SK-N-SH (cell line): ENCODE results near the gene PPP1R1C. TPM values are rescaled to one million over a fixed set of nuclear protein-coding genes. Genes with fewer than 3 reads are reported as not detected.

Source experiments
- CTCF ChIA-PET: fragments of 300-600, 350-600 bp; formaldehyde crosslinking; extraction: SDS; loops from one replicate; lab custom pipeline; 2021; lab: Yijun Ruan, JAX
- POLR2A ChIA-PET: fragments of 350-600 bp; sonication (Branson Sonifier 250); formaldehyde crosslinking; extraction: SDS; loops from one replicate; lab custom pipeline; 2020; ENCODE audit warnings: antibody characterized with exemption, inconsistent platforms; lab: Yijun Ruan, JAX
- DNase-seq: peaks from one replicate; pipeline ENCODE4 v3.0.0; 2012
- H2AFZ ChIP-seq: fragments of 200-600 bp; sonication (generic); 2 replicates; pipeline ENCODE4 v1.8.1; 2016; ENCODE audit warnings: antibody characterized with exemption, mild to moderate bottlenecking, low read depth
- H3F3A ChIP-seq: fragments of 200-600 bp; sonication (generic); replicated peaks from 2 replicates; pipeline ENCODE3; 2016; ENCODE audit warnings: antibody characterized with exemption, mild to moderate bottlenecking; ENCODE audit not compliant: insufficient read depth
- H3K27ac ChIP-seq, 2 experiments: fragments of 200-500 bp in 1 of 2; fragments of 200-600 bp in 1 of 2; sonication (Bioruptor generic) in 1 of 2; sonication (generic), shearing (Covaris generic) in 1 of 2; 2 replicates each; pipeline versions ENCODE4 v1.5.1 to v1.6.1; 2014 to 2016; ENCODE audit warnings: low read depth in 2 of 2, inconsistent platforms in 1 of 2, low read length in 1 of 2, mild to moderate bottlenecking in 1 of 2, mixed read lengths in 1 of 2
- H3K27me3 ChIP-seq: fragments of 200-600 bp; sonication (generic), shearing (Covaris generic); 2 replicates; pipeline ENCODE4 v1.6.1; 2016; ENCODE audit warnings: mixed run types; ENCODE audit not compliant: insufficient read depth
- H3K36me3 ChIP-seq, 2 experiments: fragments of 200-500 bp in 1 of 2; fragments of 200-600 bp in 1 of 2; sonication (Bioruptor generic) in 1 of 2; sonication (generic) in 1 of 2; replicated peaks in 1 of 2; 2 replicates each; pipeline versions ENCODE3 to v1.5.1; 2014 to 2016; ENCODE audit warnings: low read length in 1 of 2, mild to moderate bottlenecking in 1 of 2; ENCODE audit not compliant: insufficient read depth in 2 of 2, control insufficient read depth in 1 of 2
- H3K4me1 ChIP-seq, 2 experiments: fragments of 200-500 bp in 1 of 2; fragments of 200-600 bp in 1 of 2; sonication (Bioruptor generic) in 1 of 2; sonication (generic), shearing (Covaris generic) in 1 of 2; 2 replicates each; pipeline versions ENCODE4 v1.5.1 to v1.6.1; 2014 to 2016; ENCODE audit warnings: low read depth in 1 of 2, low read length in 1 of 2, mixed run types in 1 of 2; ENCODE audit not compliant: insufficient read depth in 2 of 2, control insufficient read depth in 1 of 2
- H3K4me2 ChIP-seq: fragments of 200-600 bp; sonication (generic), shearing (Covaris generic); 2 replicates; pipeline ENCODE4 v1.6.1; 2017; ENCODE audit warnings: mixed run types
- H3K4me3 ChIP-seq, 2 experiments: fragments of 200-500 bp in 1 of 2; fragments of 200-600 bp in 1 of 2; sonication (Bioruptor generic) in 1 of 2; sonication (generic), shearing (Covaris generic) in 1 of 2; 2 replicates each; pipeline versions ENCODE4 v1.5.1 to v1.8.1; 2014 to 2016; ENCODE audit warnings: low read depth in 2 of 2, inconsistent platforms in 1 of 2, low read length in 1 of 2, mild to moderate bottlenecking in 1 of 2, mixed read lengths in 1 of 2, moderate library complexity in 1 of 2
- H3K79me2 ChIP-seq: fragments of 200-600 bp; sonication (generic); 2 replicates; pipeline ENCODE4 v1.8.1; 2017; ENCODE audit warnings: mild to moderate bottlenecking; ENCODE audit not compliant: insufficient read depth
- H3K9ac ChIP-seq: fragments of 200-600 bp; sonication (generic); 2 replicates; pipeline ENCODE4 v1.6.1; 2017; ENCODE audit warnings: mixed run types
- H3K9me2 ChIP-seq: fragments of 200-600 bp; sonication (generic); 2 replicates; pipeline ENCODE4 v1.6.1; 2017; ENCODE audit warnings: mixed run types
- H3K9me3 ChIP-seq: fragments of 200-600 bp; sonication (generic); 2 replicates; pipeline ENCODE4 v1.6.1; 2017; ENCODE audit warnings: mixed run types, mild to moderate bottlenecking, moderate library complexity
- H4K20me1 ChIP-seq: fragments of 200-600 bp; sonication (generic); 2 replicates; pipeline ENCODE4 v1.6.1; 2017; ENCODE audit warnings: mild to moderate bottlenecking, mixed run types; ENCODE audit not compliant: insufficient read depth
- CTCF ChIP-seq: fragments of 200-600 bp; sonication (generic); IDR thresholded peaks from 2 replicates; pipeline ENCODE4 v1.6.1; 2017; ENCODE audit warnings: antibody characterized with exemption, mild to moderate bottlenecking, moderate library complexity
- FOSL2 ChIP-seq: IDR thresholded peaks from 2 replicates; pipeline ENCODE4 v1.4.0; 2012; ENCODE audit warnings: low read depth, mild to moderate bottlenecking, moderate library complexity, borderline replicate concordance
- GATA2 ChIP-seq: sonication (generic); formaldehyde crosslinking; IDR thresholded peaks from 2 replicates; pipeline ENCODE4 v1.5.0; 2020; ENCODE audit warnings: mild to moderate bottlenecking, missing genetic modification reagents
- JUND ChIP-seq: IDR thresholded peaks from 2 replicates; pipeline ENCODE4 v1.4.0; 2012
- MEF2A ChIP-seq: IDR thresholded peaks from 2 replicates; pipeline ENCODE4 v1.4.0; 2012; ENCODE audit warnings: low read depth, borderline replicate concordance
- RCOR1 ChIP-seq: fragments of 150-350 bp; IDR thresholded peaks from 2 replicates; pipeline ENCODE4 v1.6.1; 2017; ENCODE audit warnings: antibody characterized with exemption, low read length
- RXRA ChIP-seq: IDR thresholded peaks from 2 replicates; pipeline ENCODE4 v1.4.0; 2012; ENCODE audit warnings: low read depth, mild to moderate bottlenecking, borderline replicate concordance
- TAF1 ChIP-seq: IDR thresholded peaks from 2 replicates; pipeline ENCODE4 v1.6.1; 2012; ENCODE audit warnings: low read depth, mild to moderate bottlenecking, low read length, moderate library complexity, borderline replicate concordance
- TCF12 ChIP-seq: IDR thresholded peaks from 2 replicates; pipeline ENCODE4 v1.4.0; 2012
- USF1 ChIP-seq: IDR thresholded peaks from 2 replicates; pipeline ENCODE4 v1.4.0; 2012; ENCODE audit warnings: low read depth, borderline replicate concordance
- WGBS: methylation state at CpG from one replicate; pipeline ENCODE4 v1.1.6; 2017; ENCODE audit warnings: low lambda C conversion rate; 5-methylcytosine and 5-hydroxymethylcytosine counted together
- polyA plus RNA-seq, 3 experiments: library from polyadenylated mRNA; depleted of rRNA; stranded (reverse); fragments of >200 nt; gene quantifications; 2 replicates each; pipeline ENCODE4 v1.2.3, GENCODE V29; 2012
- TF ChIP-seq, protein P1 (sequence below): IDR thresholded peaks from 2 replicates; pipeline ENCODE4; 2012
- TF ChIP-seq, protein P2 (sequence below): fragments of 150-350 bp; IDR thresholded peaks from 2 replicates; pipeline ENCODE4 v1.6.1; 2016; ENCODE audit warnings: mild to moderate bottlenecking, low read depth, low read length
- TF ChIP-seq, protein P3 (sequence below): IDR thresholded peaks from 2 replicates; pipeline ENCODE4 v1.6.1; 2012; ENCODE audit warnings: mild to moderate bottlenecking, low read depth, low read length, moderate library complexity
- TF ChIP-seq, protein P4 (sequence below): IDR thresholded peaks from 2 replicates; pipeline ENCODE4 v1.4.0; 2012; ENCODE audit warnings: low read depth

PPP1R1C gene
- polyA plus RNA-seq, 1 of the 3 experiments (the other 2 are of a cell fraction) = 0.41 TPM

DNA sequence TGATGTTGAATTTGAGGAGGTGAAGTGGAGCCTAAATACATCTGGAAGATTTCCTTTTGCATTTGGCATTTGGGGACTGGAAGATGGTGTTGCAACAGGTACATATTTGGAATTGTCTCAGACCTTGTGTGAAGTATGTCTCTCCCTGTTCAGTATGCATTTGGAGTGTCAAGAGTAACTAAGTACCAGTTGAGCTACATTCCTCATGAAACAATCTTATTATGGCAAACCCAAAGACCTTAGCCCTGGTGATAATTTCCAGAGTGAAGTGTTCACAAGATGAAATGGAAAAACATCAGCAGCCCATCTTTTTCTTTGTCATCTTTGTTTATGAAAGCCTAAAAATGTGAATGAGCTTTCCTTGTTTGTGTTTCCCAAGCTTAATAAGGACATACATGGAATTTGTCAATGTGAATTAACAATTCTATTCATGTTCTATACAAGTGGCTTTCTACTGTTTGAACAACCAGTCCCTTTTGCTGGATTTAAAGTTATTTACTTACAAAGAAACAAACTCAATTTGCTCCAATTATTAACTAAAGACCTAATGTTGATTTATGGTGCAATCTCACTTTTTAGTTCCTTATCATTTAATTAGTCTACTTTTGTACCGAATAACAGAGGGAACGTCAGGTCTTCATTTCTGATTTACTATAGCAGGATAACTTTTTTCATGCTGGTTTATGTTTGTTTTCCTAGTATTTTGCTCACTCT, 42.1 kb upstream of the PPP1R1C start (continued):
- TF ChIP-seq, protein P1, sequence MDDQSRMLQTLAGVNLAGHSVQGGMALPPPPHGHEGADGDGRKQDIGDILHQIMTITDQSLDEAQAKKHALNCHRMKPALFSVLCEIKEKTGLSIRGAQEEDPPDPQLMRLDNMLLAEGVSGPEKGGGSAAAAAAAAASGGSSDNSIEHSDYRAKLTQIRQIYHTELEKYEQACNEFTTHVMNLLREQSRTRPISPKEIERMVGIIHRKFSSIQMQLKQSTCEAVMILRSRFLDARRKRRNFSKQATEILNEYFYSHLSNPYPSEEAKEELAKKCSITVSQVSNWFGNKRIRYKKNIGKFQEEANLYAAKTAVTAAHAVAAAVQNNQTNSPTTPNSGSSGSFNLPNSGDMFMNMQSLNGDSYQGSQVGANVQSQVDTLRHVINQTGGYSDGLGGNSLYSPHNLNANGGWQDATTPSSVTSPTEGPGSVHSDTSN = no peak

- no peak overlapping the region for H3K9ac ChIP-seq
- no peak overlapping the region for H3K27ac ChIP-seq
- ChIA-PET CTCF (interaction anchor here (0.7 kb wide), 1 partner anchor 21 kb away, joined by 4 read pairs; no protein-coding TSS in a partner anchor), POLR2A (no interaction called here)
- 92% methylated on average over 5 of the region's 5 CpGs for WGBS
- peaks cover 2% of the 10 kb centered on the region for H3F3A ChIP-seq
- H3K36me3 ChIP-seq = no peaks in the 10 kb centered on the region
- no peak overlapping the region for H2AFZ ChIP-seq
- no peaks in the 10 kb centered on the region for H3K9me2 ChIP-seq
- H4K20me1 ChIP-seq = no peaks in the 10 kb centered on the region
- H3K4me3 ChIP-seq = no peak overlapping the region
- H3K79me2 ChIP-seq = no peaks in the 10 kb centered on the region
- no peaks in the 10 kb centered on the region for H3K9me3 ChIP-seq
- no peaks in the 10 kb centered on the region for H3K27me3 ChIP-seq
- no peaks in the 10 kb centered on the region for H3K4me1 ChIP-seq
- H3K4me2 ChIP-seq = no peak overlapping the region
- no peak for DNase-seq
- TF ChIP-seq FOSL2 (no peak), TCF12 (no peak)
Measured at GRCh38 chr2:181944164-181944913, 41.3 kb upstream of the PPP1R1C start.

DNA sequence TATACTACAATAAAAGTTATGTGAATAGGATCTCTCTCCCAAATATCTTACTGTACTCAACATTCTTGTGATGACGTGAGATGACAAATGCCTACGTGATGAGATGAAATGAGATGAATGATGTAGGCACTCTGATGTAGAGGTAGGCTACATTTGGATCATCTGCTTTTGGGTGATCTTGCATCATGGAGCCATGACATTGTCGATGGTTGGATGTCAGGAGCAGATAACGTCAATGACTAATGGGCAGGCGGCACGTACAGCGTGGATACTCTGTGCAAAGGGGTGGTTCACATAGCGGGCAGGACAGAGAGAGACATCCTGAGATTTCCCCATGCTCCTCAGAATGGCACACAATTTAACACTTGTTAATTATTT, 40.8 kb upstream of the PPP1R1C start:
- Histone ChIP-seq H3K9me2 (no peaks in the 10 kb centered on the region), H3K79me2 (no peaks in the 10 kb centered on the region), H3K9ac (no peak overlapping the region), H3K27me3 (no peaks in the 10 kb centered on the region), H2AFZ (no peak overlapping the region), H4K20me1 (no peaks in the 10 kb centered on the region), H3F3A (peaks cover 2% of the 10 kb centered on the region), H3K4me1 (no peaks in the 10 kb centered on the region), H3K9me3 (no peaks in the 10 kb centered on the region), H3K4me3 (no peak overlapping the region), H3K4me2 (no peak overlapping the region), H3K27ac (no peak overlapping the region), H3K36me3 (no peaks in the 10 kb centered on the region)
- WGBS = 97% methylated on average over 8 of the region's 8 CpGs
- POLR2A ChIA-PET = no interaction called here
- CTCF ChIA-PET = interaction anchor here (0.7 kb wide), 1 partner anchor 21 kb away, joined by 4 read pairs; no protein-coding TSS in a partner anchor
- no peak for DNase-seq
- TF ChIP-seq TCF12 (no peak), RCOR1 (no peak), CTCF (no peak), GATA2 (no peak), USF1 (no peak), TAF1 (no peak), JUND (no peak), MEF2A (no peak), FOSL2 (no peak), RXRA (no peak)
- TF ChIP-seq, protein P2, sequence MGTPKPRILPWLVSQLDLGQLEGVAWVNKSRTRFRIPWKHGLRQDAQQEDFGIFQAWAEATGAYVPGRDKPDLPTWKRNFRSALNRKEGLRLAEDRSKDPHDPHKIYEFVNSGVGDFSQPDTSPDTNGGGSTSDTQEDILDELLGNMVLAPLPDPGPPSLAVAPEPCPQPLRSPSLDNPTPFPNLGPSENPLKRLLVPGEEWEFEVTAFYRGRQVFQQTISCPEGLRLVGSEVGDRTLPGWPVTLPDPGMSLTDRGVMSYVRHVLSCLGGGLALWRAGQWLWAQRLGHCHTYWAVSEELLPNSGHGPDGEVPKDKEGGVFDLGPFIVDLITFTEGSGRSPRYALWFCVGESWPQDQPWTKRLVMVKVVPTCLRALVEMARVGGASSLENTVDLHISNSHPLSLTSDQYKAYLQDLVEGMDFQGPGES = no peak
- TF ChIP-seq, protein P3, sequence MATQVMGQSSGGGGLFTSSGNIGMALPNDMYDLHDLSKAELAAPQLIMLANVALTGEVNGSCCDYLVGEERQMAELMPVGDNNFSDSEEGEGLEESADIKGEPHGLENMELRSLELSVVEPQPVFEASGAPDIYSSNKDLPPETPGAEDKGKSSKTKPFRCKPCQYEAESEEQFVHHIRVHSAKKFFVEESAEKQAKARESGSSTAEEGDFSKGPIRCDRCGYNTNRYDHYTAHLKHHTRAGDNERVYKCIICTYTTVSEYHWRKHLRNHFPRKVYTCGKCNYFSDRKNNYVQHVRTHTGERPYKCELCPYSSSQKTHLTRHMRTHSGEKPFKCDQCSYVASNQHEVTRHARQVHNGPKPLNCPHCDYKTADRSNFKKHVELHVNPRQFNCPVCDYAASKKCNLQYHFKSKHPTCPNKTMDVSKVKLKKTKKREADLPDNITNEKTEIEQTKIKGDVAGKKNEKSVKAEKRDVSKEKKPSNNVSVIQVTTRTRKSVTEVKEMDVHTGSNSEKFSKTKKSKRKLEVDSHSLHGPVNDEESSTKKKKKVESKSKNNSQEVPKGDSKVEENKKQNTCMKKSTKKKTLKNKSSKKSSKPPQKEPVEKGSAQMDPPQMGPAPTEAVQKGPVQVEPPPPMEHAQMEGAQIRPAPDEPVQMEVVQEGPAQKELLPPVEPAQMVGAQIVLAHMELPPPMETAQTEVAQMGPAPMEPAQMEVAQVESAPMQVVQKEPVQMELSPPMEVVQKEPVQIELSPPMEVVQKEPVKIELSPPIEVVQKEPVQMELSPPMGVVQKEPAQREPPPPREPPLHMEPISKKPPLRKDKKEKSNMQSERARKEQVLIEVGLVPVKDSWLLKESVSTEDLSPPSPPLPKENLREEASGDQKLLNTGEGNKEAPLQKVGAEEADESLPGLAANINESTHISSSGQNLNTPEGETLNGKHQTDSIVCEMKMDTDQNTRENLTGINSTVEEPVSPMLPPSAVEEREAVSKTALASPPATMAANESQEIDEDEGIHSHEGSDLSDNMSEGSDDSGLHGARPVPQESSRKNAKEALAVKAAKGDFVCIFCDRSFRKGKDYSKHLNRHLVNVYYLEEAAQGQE = no peak
- TF ChIP-seq, protein P4, sequence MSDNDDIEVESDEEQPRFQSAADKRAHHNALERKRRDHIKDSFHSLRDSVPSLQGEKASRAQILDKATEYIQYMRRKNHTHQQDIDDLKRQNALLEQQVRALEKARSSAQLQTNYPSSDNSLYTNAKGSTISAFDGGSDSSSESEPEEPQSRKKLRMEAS = no peak
